ENCODE results near the gene AMZ2. TPM values are rescaled to one million over a fixed set of nuclear protein-coding genes. Genes with fewer than 3 reads are reported as not detected.

The AMZ2 gene
- total RNA-seq, 4 donors from 2014 or later = 26.9 to 60.9 (median 35.1) TPM

DNA sequence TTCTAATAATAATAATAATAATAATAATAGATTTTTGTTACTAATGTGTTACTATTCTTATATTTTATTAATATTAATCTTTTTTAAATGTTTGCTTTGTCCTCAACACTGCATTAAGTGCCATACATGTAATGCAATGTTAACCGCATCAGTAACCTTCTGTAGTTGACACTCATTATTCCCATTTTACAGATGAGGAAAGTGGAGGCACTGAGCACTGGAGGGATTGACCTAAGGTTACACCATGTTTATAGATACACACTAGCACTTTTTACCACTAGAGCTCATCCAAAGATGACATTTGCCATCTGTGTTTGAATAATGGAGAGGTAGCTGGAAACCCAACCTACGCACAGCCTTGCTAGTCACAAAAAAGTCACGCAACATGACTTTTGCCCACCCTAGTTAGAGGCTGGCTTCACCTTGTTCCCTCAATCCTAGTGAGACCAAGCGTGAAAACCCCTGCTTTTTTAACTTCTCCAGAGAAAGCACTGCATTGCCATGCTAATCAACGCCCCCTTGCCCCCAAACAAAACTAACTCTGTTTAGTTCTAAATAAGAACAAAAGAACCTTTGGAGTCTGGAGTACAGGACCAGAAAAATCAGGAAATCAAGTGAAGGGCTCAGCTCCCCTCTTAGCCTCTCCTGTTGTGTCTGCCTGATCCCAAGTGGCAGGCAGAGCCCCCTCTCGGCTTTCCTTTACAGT lies 45.8 kb downstream of the AMZ2 start:
- H3K36me3 ChIP-seq = no peaks in the 10 kb centered on the region
- H3K9me3 ChIP-seq = no peaks in the 10 kb centered on the region
- H3K4me1 ChIP-seq = peaks cover 0 to 16% of the 10 kb centered on the region in 2 donors
- no peaks in the 10 kb centered on the region for H3K27me3 ChIP-seq
- no peak overlapping the region for H3K4me3 ChIP-seq
- DNase-seq = no peak
- TF ChIP-seq POLR2A (IDR thresholded peaks at IDR 0.05) (no peak), CTCF (IDR thresholded peaks at IDR 0.05) (no peak)
- intact Hi-C loops (cut with DNase I; ENCODE audit: low total_unique reads) = no loop called here
- H3K27ac ChIP-seq = no peak overlapping the region

DNA sequence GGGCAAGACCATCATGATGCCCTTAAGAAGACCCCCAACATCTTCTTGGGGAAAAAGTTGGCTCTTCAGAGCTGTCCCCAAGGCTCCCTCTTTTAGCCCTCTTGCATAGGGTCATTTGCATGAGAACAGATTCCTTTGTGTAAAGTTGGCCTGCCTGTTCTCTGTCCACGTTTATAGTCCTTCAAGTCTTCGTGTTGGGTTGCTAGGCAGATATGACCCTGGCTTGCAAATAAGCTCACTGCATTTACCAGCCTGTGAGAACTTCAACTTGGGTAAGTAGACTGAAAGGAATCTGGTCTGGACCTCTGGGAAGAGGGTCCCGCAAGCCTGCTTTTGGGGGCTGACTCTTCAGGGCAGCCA lies 46.3 kb downstream of the AMZ2 start:
- intact Hi-C loops (cut with DNase I; ENCODE audit: low total_unique reads) = no loop called here
- TF ChIP-seq CTCF (IDR thresholded peaks at IDR 0.05) = no peak
- no peak for TF ChIP-seq POLR2A (IDR thresholded peaks at IDR 0.05)
- H3K4me1 ChIP-seq = peaks cover 0 to 16% of the 10 kb centered on the region in 2 donors
- no peaks in the 10 kb centered on the region for H3K9me3 ChIP-seq
- no peak overlapping the region for H3K4me3 ChIP-seq
- H3K36me3 ChIP-seq = no peaks in the 10 kb centered on the region
- no peak overlapping the region for H3K27ac ChIP-seq
- H3K27me3 ChIP-seq = no peaks in the 10 kb centered on the region
- no peak for DNase-seq

GRCh38 chr17:68294617-68295016 lies 46.8 kb downstream of the AMZ2 start:
- DNase-seq = no peak
- intact Hi-C loops (cut with DNase I; ENCODE audit: low total_unique reads) = no loop called here
- Histone ChIP-seq H3K4me3 (no peak overlapping the region), H3K36me3 (no peaks in the 10 kb centered on the region), H3K4me1 (peaks cover 0 to 16% of the 10 kb centered on the region in 2 donors), H3K9me3 (no peaks in the 10 kb centered on the region), H3K27ac (no peak overlapping the region), H3K27me3 (no peaks in the 10 kb centered on the region)
- TF ChIP-seq POLR2A (IDR thresholded peaks at IDR 0.05) = no peak
- TF ChIP-seq CTCF (IDR thresholded peaks at IDR 0.05) = no peak

- TF ChIP-seq CTCF (IDR thresholded peaks at IDR 0.05) = no peak
- no peak for TF ChIP-seq POLR2A (IDR thresholded peaks at IDR 0.05)
- Histone ChIP-seq H3K27me3 (no peaks in the 10 kb centered on the region), H3K9me3 (no peaks in the 10 kb centered on the region), H3K36me3 (no peaks in the 10 kb centered on the region), H3K4me3 (no peak overlapping the region), H3K4me1 (peaks cover 0 to 16% of the 10 kb centered on the region in 2 donors), H3K27ac (no peak overlapping the region)
- intact Hi-C loops (cut with DNase I; ENCODE audit: low total_unique reads) = no loop called here
- DNase-seq = no peak
Observed at GRCh38 chr17:68295086-68295485, 47.2 kb downstream of the AMZ2 start.

DNA sequence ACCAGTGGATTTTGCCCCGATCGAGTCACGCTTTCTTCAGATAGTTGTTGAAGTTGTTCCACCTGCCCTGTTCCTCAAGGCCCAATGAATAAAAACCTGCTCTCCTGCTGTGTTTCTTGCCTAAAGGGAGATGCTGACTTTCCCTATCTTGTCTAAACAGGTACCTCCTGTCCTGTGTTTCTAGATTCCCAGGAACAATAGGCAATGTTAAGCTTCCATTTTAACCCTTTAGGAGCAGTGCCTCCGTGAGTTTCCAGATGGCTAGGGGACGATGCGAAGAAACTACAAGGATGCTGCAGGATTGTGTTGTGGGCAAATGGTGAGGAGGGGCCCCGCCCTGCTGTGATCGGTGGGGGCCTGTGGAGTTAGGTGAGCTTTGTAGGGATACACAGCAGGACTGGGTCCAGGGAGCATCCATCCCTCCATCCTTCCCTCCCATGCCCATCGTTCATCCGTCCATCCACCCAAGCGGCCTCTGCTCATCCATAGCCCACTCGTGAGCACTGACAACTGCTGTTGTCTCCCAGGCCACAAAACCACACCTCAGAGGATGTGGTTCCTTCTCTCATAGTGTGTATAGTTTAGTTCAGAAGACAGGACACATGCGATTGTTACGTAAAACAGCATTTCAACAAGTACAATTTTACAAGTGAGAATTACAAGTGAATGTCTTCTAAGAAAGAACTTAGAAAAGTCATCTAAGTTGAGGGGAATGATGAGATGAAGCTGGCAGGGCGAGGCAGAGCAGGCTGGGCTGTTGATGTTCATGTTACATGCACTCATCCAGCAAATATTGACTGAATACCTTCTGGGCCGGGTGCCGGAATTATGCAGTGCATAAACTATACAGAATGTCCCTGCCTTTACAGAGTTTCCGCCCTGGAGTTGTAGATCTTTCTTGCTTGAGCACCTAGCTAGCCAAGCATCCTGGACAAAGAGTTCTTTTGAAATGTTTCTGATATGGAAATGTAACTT lies 48.7 kb downstream of the AMZ2 start:
- no peaks in the 10 kb centered on the region for H3K27me3 ChIP-seq
- DNase-seq = no peak
- intact Hi-C loops (cut with DNase I; ENCODE audit: low total_unique reads) = no loop called here

More for the DNA sequence above, 48.7 kb downstream of the AMZ2 start:
- Histone ChIP-seq H3K4me1 (peaks cover 0 to 11% of the 10 kb centered on the region in 2 donors), H3K36me3 (no peaks in the 10 kb centered on the region), H3K4me3 (no peak overlapping the region), H3K9me3 (no peaks in the 10 kb centered on the region), H3K27ac (no peak overlapping the region)
- TF ChIP-seq POLR2A (IDR thresholded peaks at IDR 0.05) (no peak), CTCF (IDR thresholded peaks at IDR 0.05) (no peak)

Measured in uterus (tissue), 4 donors.